Astrocyte of the cerebellum (primary cell): ENCODE results near the gene ZFAND3.
"Not testable (repeated sequence)": the region's sequence is repeated elsewhere in the genome, so short reads cannot be mapped to it uniquely, and the experiment has no call there.

Experiments
- DNase-seq: peaks from one replicate; pipeline ENCODE4 v3.0.0-alpha.2; 2011; ENCODE audit warnings: low read depth
- H3K4me3 ChIP-seq: 2 replicates; pipeline ENCODE4 v1.5.1; 2011; ENCODE audit warnings: mild to moderate bottlenecking, low read depth, low read length, moderate library complexity
- CTCF ChIP-seq: IDR thresholded peaks from 2 replicates; pipeline ENCODE4 v1.5.1; 2012; ENCODE audit warnings: low read length, low read depth, moderate library complexity, mild to moderate bottlenecking; ENCODE audit errors: missing control alignments
- in situ Hi-C: cut with HindIII; loops from 2 replicates; pipeline ENCODE4 v1.10.0; 2017; ENCODE audit warnings: low sequenced_read_pairs

Gene ZFAND3

GRCh38 chr6:37941871-37942270 lies 122.3 kb downstream of the ZFAND3 start:
- TF ChIP-seq CTCF: no peak
- H3K4me3 ChIP-seq: no peak overlapping the region
- no peak for DNase-seq
- in situ Hi-C loops: no loop called here

DNA sequence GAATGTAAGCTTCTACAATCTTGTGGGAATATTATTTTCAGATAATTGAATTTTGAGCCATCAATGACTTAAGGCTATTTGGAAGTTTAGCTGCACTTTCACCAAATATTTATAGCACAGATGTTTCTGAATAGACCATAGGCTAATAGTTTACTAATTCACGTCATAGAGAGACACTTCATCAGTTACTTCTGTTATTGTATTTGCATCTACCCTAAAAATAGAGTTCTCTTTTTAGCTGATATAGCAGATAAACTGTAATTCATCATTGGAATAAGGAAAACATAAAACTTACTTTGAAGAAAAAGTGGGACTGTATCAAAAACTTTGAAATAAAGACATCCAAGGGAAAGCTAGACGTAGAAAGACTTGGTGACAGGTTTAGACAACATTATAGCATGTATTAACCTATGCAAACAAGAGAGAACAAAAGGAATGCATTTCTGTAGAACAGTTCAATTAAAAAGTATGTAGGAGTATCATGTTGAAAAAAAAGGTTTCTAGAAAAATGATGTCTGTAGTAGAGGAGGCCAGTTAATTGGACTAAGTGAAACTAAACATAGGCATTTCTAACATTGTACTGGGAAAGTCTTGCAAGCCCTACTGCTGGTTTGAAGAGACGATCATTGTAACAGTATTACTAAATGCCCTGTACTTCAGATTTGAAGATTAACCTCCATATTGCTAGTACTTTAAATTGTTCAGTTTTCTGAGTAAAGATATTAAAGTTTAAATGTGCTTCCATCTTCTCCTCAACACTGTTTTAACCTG lies 123.3 kb downstream of the ZFAND3 start:
- H3K4me3 ChIP-seq: no peak overlapping the region
- TF ChIP-seq CTCF: no peak
- no peak for DNase-seq
- in situ Hi-C loops: no loop called here

DNA sequence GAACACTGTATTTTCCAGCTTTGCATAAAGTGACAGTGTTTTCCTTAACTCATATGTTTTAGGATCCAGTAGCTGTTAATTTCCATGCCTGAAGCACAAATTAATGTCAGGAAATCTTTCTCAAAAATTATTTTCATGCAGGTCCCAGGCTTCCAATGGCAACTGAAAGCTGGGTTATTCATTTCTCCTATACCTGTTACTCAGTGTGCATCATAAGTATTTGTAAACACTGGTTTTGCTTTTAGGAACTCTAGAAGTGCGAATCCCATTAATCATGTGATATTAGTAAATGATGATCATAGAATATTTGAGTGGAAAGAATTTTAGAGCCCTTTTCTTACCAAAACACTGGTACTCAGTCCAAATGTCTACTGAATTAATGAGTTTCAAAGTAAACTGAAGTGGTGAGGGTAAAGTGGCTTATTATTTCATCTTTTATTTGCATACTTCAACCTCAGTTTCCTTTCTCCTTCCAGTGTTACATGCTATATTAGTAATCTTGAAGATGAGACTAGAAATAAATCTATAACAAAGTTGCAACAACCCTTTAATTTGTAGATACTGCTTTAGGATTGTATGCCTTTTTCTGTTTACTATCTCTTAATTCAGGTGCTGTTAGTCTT lies 124.0 kb downstream of the ZFAND3 start:
- TF ChIP-seq CTCF: no peak
- DNase-seq: no peak
- in situ Hi-C loops: no loop called here
- H3K4me3 ChIP-seq: no peak overlapping the region

- H3K4me3 ChIP-seq: no peak overlapping the region
- DNase-seq: no peak
- in situ Hi-C loops: no loop called here
- TF ChIP-seq CTCF: no peak
Measured at GRCh38 chr6:37946057-37946456, 126.5 kb downstream of the ZFAND3 start.

DNA sequence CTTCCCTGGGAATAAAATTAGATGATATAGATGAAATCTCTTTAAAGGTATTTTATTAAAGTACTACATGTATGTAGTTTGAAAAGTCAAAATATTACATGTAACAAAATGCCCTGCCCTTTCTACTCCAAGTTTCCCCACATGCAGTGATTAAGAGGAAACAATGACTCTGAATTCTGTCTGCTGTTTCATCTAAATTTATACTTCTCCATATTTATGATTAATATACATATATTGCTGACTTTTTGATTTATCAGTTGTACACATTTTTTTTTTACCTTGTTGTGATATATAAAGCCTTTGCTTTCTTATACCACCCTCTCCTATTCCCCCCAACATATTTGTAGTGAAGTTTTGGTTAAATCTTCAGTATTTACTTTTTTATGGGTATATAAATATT lies 127.9 kb downstream of the ZFAND3 start:
- no peak for DNase-seq
- no peak overlapping the region for H3K4me3 ChIP-seq
- TF ChIP-seq CTCF: no peak
- in situ Hi-C loops: no loop called here

DNA sequence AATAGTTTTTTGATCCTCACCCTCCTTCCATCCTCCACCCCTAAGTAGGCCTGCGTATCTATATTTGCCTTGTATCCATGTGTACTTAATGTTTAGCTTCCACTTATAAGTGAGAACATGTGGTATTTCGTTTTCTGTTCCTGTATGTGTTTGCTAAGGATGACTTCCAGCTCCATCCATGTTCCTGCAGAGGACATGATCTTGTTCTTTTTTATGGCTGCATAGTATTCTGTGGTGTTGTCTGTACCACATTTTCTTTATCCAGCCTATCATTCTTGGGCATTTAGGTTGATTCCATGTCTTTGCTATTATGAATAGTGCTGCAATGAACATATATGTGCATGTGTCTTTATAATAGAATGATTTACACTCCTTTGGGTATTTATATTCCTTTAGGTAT lies 129.1 kb downstream of the ZFAND3 start:
- DNase-seq, H3K4me3 ChIP-seq, in situ Hi-C loops: not testable (repeated sequence)

GRCh38 chr6:37952027-37952426 lies 132.5 kb downstream of the ZFAND3 start:
- in situ Hi-C loops: no loop called here
- no peak overlapping the region for H3K4me3 ChIP-seq
- no peak for TF ChIP-seq CTCF
- no peak for DNase-seq
